ENCODE data around the gene VAMP1. TPM values are rescaled to one million over a fixed set of nuclear protein-coding genes. Genes with fewer than 3 reads are reported as not detected.

Gene VAMP1
- total and polyA plus RNA-seq, 2 of the 13 experiments (the other 11 are each of a cell fraction or from before 2014, with no cell fraction given) = 2.5 to 7.4 TPM

- no peak for TF ChIP-seq SMAD1 (CRISPR knock-in tag; IDR thresholded peaks at IDR 0.05; ENCODE audit: borderline replicate concordance, low read depth)
- peak; percentile 76; the same call in 1 of the 2 replicates for TF ChIP-seq KAT8 (CRISPR knock-in tag; IDR thresholded peaks at IDR 0.05)
- TF ChIP-seq ZNF329 (CRISPR knock-in tag; IDR thresholded peaks at IDR 0.05; ENCODE audit: low read depth) = no peak
- TF ChIP-seq HCFC1 (IDR thresholded peaks at IDR 0.05; ENCODE audit: low read depth, low read length) = no peak
- TF ChIP-seq ZNF232 (CRISPR knock-in tag; IDR thresholded peaks at IDR 0.05; ENCODE audit: borderline replicate concordance) = peak; percentile 72; the same call in 1 of the 2 replicates
- TF ChIP-seq TAF1 (CRISPR knock-in tag; IDR thresholded peaks at IDR 0.05) = peak; percentile 23; the same call in 1 of the 2 replicates
- no peak for TF ChIP-seq FLYWCH1 (CRISPR knock-in tag; IDR thresholded peaks at IDR 0.05)
- TF ChIP-seq KLF9 (CRISPR knock-in tag; IDR thresholded peaks at IDR 0.05; ENCODE audit: low read depth) = no peak
- TF ChIP-seq CBX1 (IDR thresholded peaks at IDR 0.05; ENCODE audit: low read depth) = no peak
- TF ChIP-seq TEF (CRISPR knock-in tag; IDR thresholded peaks at IDR 0.05) = 0 out of 2 replicates have a peak, but pooled peaks have one; percentile 41
- no peak; the same call in 1 of the 2 replicates for TF ChIP-seq ZNF891 (CRISPR knock-in tag; IDR thresholded peaks at IDR 0.05)
- 0 out of 2 replicates have a peak, but pooled peaks have one; percentile 11 for TF ChIP-seq ETV5 (CRISPR knock-in tag; IDR thresholded peaks at IDR 0.05; ENCODE audit: borderline replicate concordance)
- no peak for TF ChIP-seq CCAR2 (optimal IDR thresholded peaks at IDR 0.05; ENCODE audit: low read depth, low read length)
- TF ChIP-seq ZNF709 (CRISPR knock-in tag; IDR thresholded peaks at IDR 0.05) = no peak
- TF ChIP-seq CCDC6 (CRISPR knock-in tag; IDR thresholded peaks at IDR 0.05) = peak; percentile 85
- TF ChIP-seq ZBTB3 (CRISPR knock-in tag; IDR thresholded peaks at IDR 0.05; ENCODE audit: borderline replicate concordance, low read depth) = 0 out of 2 replicates have a peak, but pooled peaks have one; percentile 33
- TF ChIP-seq, protein P1, sequence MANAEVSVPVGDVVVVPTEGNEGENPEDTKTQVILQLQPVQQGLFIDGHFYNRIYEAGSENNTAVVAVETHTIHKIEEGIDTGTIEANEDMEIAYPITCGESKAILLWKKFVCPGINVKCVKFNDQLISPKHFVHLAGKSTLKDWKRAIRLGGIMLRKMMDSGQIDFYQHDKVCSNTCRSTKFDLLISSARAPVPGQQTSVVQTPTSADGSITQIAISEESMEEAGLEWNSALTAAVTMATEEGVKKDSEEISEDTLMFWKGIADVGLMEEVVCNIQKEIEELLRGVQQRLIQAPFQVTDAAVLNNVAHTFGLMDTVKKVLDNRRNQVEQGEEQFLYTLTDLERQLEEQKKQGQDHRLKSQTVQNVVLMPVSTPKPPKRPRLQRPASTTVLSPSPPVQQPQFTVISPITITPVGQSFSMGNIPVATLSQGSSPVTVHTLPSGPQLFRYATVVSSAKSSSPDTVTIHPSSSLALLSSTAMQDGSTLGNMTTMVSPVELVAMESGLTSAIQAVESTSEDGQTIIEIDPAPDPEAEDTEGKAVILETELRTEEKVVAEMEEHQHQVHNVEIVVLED (CRISPR knock-in tag; IDR thresholded peaks at IDR 0.05; ENCODE audit: borderline replicate concordance) = peak; percentile 42; the same call in 1 of the 2 replicates
- no peak for TF ChIP-seq GPN1 (CRISPR knock-in tag; IDR thresholded peaks at IDR 0.05; ENCODE audit: borderline replicate concordance)
- peak; percentile 23; the same call in 1 of the 2 replicates for TF ChIP-seq SIX1 (CRISPR knock-in tag; IDR thresholded peaks at IDR 0.05; ENCODE audit: borderline replicate concordance)
- TF ChIP-seq, protein P2, sequence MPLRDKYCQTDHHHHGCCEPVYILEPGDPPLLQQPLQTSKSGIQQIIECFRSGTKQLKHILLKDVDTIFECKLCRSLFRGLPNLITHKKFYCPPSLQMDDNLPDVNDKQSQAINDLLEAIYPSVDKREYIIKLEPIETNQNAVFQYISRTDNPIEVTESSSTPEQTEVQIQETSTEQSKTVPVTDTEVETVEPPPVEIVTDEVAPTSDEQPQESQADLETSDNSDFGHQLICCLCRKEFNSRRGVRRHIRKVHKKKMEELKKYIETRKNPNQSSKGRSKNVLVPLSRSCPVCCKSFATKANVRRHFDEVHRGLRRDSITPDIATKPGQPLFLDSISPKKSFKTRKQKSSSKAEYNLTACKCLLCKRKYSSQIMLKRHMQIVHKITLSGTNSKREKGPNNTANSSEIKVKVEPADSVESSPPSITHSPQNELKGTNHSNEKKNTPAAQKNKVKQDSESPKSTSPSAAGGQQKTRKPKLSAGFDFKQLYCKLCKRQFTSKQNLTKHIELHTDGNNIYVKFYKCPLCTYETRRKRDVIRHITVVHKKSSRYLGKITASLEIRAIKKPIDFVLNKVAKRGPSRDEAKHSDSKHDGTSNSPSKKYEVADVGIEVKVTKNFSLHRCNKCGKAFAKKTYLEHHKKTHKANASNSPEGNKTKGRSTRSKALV (CRISPR knock-in tag; IDR thresholded peaks at IDR 0.05) = 0 out of 2 replicates have a peak, but pooled peaks have one; percentile 23
- TF ChIP-seq ZNF264 (CRISPR knock-in tag; IDR thresholded peaks at IDR 0.05) = 0 out of 2 replicates have a peak, but pooled peaks have one; percentile 14
- TF ChIP-seq BORCS8-MEF2B (CRISPR knock-in tag; IDR thresholded peaks at IDR 0.05) = 0 out of 2 replicates have a peak, but pooled peaks have one; percentile 1
- TF ChIP-seq ZNF672 (CRISPR knock-in tag; IDR thresholded peaks at IDR 0.05) = no peak
- TF ChIP-seq SRF (IDR thresholded peaks at IDR 0.05; ENCODE audit: low read depth, low read length) = peak; percentile 75
These were observed 18.9 kb downstream of the VAMP1 start, which contains the start of gene TAPBPL (continued) for GRCh38 chr12:6451348-6452244.
